GM18861 (cell line): ENCODE data around the gene RGS7.
A peak's percentile ranks its signal among the peaks of the same experiment; 100 is the strongest.

Source experiments
- ATAC-seq: cut with Tn5 transposase; IDR thresholded peaks from one replicate; pipeline ENCODE4 v1.9.1; 2021; ENCODE audit not compliant: unreplicated experiment

The RGS7 gene

GRCh38 chr1:241356519-241357365, at the start of gene RGS7:
Gene RGS7, minus strand, starts transcription at chr1:241357205.
- ATAC-seq, result peak; percentile 64

- ATAC-seq, result no peak
Observed at GRCh38 chr1:241406421-241406820, 49.4 kb upstream of the RGS7 start.

- no peak for ATAC-seq
Observed at GRCh38 chr1:241401156-241401555, 44.2 kb upstream of the RGS7 start.

- ATAC-seq, result no peak
Observed at GRCh38 chr1:241396747-241397681, 40.0 kb upstream of the RGS7 start.

GRCh38 chr1:241391926-241392710, 35.1 kb upstream of the RGS7 start:
- no peak for ATAC-seq

GRCh38 chr1:241390526-241390925, 33.5 kb upstream of the RGS7 start:
- ATAC-seq, result no peak

GRCh38 chr1:241389400-241389799, 32.4 kb upstream of the RGS7 start:
- no peak for ATAC-seq

GRCh38 chr1:241387216-241387615, 30.2 kb upstream of the RGS7 start:
- ATAC-seq, result no peak

GRCh38 chr1:241376701-241377100, 19.7 kb upstream of the RGS7 start:
- ATAC-seq, result no peak

GRCh38 chr1:241375886-241376285, 18.9 kb upstream of the RGS7 start:
- ATAC-seq, result no peak

- ATAC-seq, result no peak
Observed at GRCh38 chr1:241366196-241366595, 9.2 kb upstream of the RGS7 start.

GRCh38 chr1:241362350-241362749, 5.3 kb upstream of the RGS7 start:
- ATAC-seq, result no peak

GRCh38 chr1:241357366-241358340, 648 bp upstream of the RGS7 start:
- no peak for ATAC-seq

GRCh38 chr1:241356187-241356518, 852 bp downstream of the RGS7 start:
- no peak for ATAC-seq

GRCh38 chr1:241355311-241356010, 1.5 kb downstream of the RGS7 start:
- ATAC-seq, result no peak

GRCh38 chr1:241352401-241352800, 4.6 kb downstream of the RGS7 start:
- ATAC-seq, result no peak

GRCh38 chr1:241351841-241352240, 5.2 kb downstream of the RGS7 start:
- no peak for ATAC-seq

- no peak for ATAC-seq
Observed at GRCh38 chr1:241343956-241344355, 13.0 kb downstream of the RGS7 start.

- no peak for ATAC-seq
Observed at GRCh38 chr1:241336335-241336734, 20.7 kb downstream of the RGS7 start.
